Measurements from ENCODE around the gene DCTN3. TPM values are rescaled to one million over a fixed set of nuclear protein-coding genes. Genes with fewer than 3 reads are reported as not detected.

DCTN3 gene
- total RNA-seq, 1 donor from 2014 or later: 105 TPM

DNA sequence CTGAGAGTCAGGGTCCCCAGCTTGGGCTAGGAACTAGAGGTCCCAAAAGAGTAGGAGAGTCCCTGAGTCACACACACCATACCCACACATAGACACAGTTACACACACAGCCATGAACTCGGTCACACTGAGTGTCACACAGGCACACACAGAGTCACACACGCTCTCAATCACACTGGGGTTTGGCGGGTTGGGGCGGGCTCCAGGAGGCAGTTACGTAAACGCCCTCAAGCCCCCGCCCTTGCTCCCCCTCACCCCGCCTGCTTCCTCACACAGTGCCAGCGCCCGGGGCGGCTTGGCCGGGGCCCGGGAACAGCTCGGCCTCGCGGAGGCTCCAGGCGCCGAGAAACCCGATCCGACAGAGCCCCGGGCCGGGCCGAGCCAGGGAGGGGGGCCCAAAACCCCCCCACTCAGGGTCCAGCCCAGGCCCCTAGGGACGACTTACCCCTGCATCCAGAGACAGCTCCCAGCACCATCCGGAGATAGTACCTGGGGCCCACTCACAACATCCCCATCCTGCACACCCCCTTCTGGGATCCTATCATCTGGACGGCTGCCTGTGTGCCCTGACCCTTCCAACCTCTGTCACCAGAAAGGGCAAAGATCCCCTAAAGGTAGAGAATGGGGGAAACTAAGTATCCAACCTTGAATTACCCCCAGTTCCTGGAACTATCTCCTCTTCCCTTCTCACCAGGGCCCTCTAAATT is 27.2 kb downstream of the DCTN3 start:
- DNase-seq (ENCODE audit: extremely low spot score, unreplicated experiment): no peak
- H3K9me3 Mint-ChIP-seq (ENCODE audit: unreplicated experiment): no peaks in the 10 kb centered on the region
- peaks cover 58% of the 10 kb centered on the region for H3K27me3 Mint-ChIP-seq (ENCODE audit: unreplicated experiment)
- no peak overlapping the region for H3K4me3 Mint-ChIP-seq (ENCODE audit: unreplicated experiment)
- peaks cover 31% of the 10 kb centered on the region for H3K4me1 Mint-ChIP-seq (ENCODE audit: unreplicated experiment)
- no peak for TF ChIP-seq CTCF (IDR thresholded peaks at IDR 0.05)
- no peak overlapping the region for H3K27ac Mint-ChIP-seq (ENCODE audit: unreplicated experiment)
- no peaks in the 10 kb centered on the region for H3K36me3 Mint-ChIP-seq (ENCODE audit: unreplicated experiment)

GRCh38 chr9:34591917-34592866 is 28.1 kb downstream of the DCTN3 start:
- no peak for TF ChIP-seq CTCF (IDR thresholded peaks at IDR 0.05)
- H3K9me3 Mint-ChIP-seq (ENCODE audit: unreplicated experiment): no peaks in the 10 kb centered on the region
- H3K27ac Mint-ChIP-seq (ENCODE audit: unreplicated experiment): no peak overlapping the region
- DNase-seq (ENCODE audit: extremely low spot score, unreplicated experiment): no peak
- H3K4me1 Mint-ChIP-seq (ENCODE audit: unreplicated experiment): peaks cover 31% of the 10 kb centered on the region
- peaks cover 58% of the 10 kb centered on the region for H3K27me3 Mint-ChIP-seq (ENCODE audit: unreplicated experiment)
- no peaks in the 10 kb centered on the region for H3K36me3 Mint-ChIP-seq (ENCODE audit: unreplicated experiment)
- no peak overlapping the region for H3K4me3 Mint-ChIP-seq (ENCODE audit: unreplicated experiment)

- Mint-ChIP-seq H3K4me1 (ENCODE audit: unreplicated experiment) (peaks cover 31% of the 10 kb centered on the region), H3K4me3 (ENCODE audit: unreplicated experiment) (no peak overlapping the region), H3K27ac (ENCODE audit: unreplicated experiment) (no peak overlapping the region), H3K27me3 (ENCODE audit: unreplicated experiment) (peaks cover 61% of the 10 kb centered on the region), H3K9me3 (ENCODE audit: unreplicated experiment) (no peaks in the 10 kb centered on the region), H3K36me3 (ENCODE audit: unreplicated experiment) (no peaks in the 10 kb centered on the region)
- peak; percentile 96 for DNase-seq (ENCODE audit: extremely low spot score, unreplicated experiment)
- peak; percentile 96 for TF ChIP-seq CTCF (IDR thresholded peaks at IDR 0.05)
Observed at GRCh38 chr9:34591248-34591916, 28.9 kb downstream of the DCTN3 start.

DNA sequence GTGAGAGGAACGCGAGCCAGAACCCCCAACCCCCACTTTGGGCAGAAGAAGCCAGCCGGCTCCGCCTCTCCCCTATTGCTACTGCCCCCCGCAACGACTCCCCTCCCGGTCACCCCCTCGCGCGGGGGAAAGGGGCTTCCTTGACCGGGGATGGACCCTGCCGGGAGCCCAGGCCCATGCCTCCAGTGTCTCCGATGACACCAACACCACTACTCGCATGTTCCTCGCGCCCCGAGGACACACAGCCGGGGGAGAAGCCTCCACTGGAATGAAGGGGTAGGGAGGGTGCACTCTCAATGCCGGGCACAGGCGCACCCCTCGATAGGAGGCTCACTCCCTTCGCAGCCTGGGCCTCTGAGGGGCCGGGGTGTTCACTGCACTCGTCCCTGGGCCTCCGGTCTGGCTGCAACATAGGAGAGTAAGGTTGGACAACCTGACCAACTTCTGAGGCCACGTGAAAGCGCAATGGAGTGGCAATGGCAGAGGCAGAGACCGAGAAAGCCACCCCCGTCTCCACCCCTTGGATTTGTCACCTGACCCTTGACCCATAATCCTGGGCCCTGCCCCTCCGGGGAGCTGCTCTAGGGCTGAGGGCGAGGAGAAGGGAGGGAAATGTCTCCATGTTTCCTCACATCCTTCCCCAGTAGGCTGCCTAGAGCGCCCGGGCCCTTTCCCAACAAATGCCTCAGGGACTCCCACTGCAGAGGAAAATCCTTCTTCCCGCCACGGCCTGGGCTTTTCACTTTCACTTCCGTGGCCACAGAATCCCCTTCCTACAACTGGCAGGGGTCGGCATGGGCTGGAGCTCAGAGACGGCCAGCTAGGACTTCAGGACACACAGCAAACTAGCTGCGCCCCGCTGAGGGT is 29.7 kb downstream of the DCTN3 start:
- Mint-ChIP-seq H3K27me3 (ENCODE audit: unreplicated experiment) (peaks cover 65% of the 10 kb centered on the region), H3K9me3 (ENCODE audit: unreplicated experiment) (no peaks in the 10 kb centered on the region), H3K4me1 (ENCODE audit: unreplicated experiment) (peaks cover 31% of the 10 kb centered on the region), H3K27ac (ENCODE audit: unreplicated experiment) (no peak overlapping the region), H3K36me3 (ENCODE audit: unreplicated experiment) (no peaks in the 10 kb centered on the region), H3K4me3 (ENCODE audit: unreplicated experiment) (peak overlapping the region; percentile 66)
- TF ChIP-seq CTCF (IDR thresholded peaks at IDR 0.05): no peak
- DNase-seq (ENCODE audit: extremely low spot score, unreplicated experiment): no peak
